Keratinocyte (primary cell): Measurements from ENCODE around the gene TTF1. TPM values are rescaled to one million over a fixed set of nuclear protein-coding genes. Genes with fewer than 3 reads are reported as not detected.

Source experiments
- DNase-seq: peaks from one replicate; pipeline ENCODE4 v3.0.0-alpha.2; 2011; ENCODE audit warnings: low read depth, missing footprints, low spot score
- FAIRE-seq: peaks from 2 replicates; lab custom pipeline; 2011; peaks lifted over from hg19 to GRCh38; lab: Jason Lieb, UNC
- H2AFZ ChIP-seq: 2 replicates; pipeline ENCODE4 v1.6.0; 2012; ENCODE audit warnings: low read length, control low read depth, inconsistent platforms; ENCODE audit not compliant: control insufficient read depth
- H3K27ac ChIP-seq: 2 replicates; pipeline ENCODE4 v1.5.1; 2011; ENCODE audit warnings: low read length; ENCODE audit not compliant: control insufficient read depth, insufficient read depth
- H3K27me3 ChIP-seq: 3 replicates; pipeline ENCODE4 v1.6.0; 2011; ENCODE audit warnings: low read length; ENCODE audit not compliant: control insufficient read depth, insufficient read depth; ENCODE audit errors: extremely low read depth
- H3K36me3 ChIP-seq, 2 experiments: 2 replicates in 1 of 2; 3 replicates in 1 of 2; pipeline ENCODE4 v1.5.1; 2011; ENCODE audit warnings: low read length in 2 of 2, mild to moderate bottlenecking in 1 of 2; ENCODE audit not compliant: control insufficient read depth in 2 of 2, insufficient read depth in 2 of 2; ENCODE audit errors: extremely low read depth in 1 of 2
- H3K4me1 ChIP-seq: 3 replicates; pipeline ENCODE4 v1.5.1; 2011; ENCODE audit warnings: low read length; ENCODE audit not compliant: control insufficient read depth, insufficient read depth; ENCODE audit errors: extremely low read depth
- H3K4me2 ChIP-seq: 3 replicates; pipeline ENCODE4 v1.6.0; 2011; ENCODE audit warnings: low read depth, low read length; ENCODE audit not compliant: control insufficient read depth, insufficient read depth; ENCODE audit errors: extremely low read depth
- H3K4me3 ChIP-seq, 3 experiments: fragments of 200-600 bp in 1 of 3; sonication (generic) in 1 of 3; 2 replicates in 2 of 3; 3 replicates in 1 of 3; pipeline ENCODE4 v1.5.1; 2011 to 2016; ENCODE audit warnings: low read length in 3 of 3, mild to moderate bottlenecking in 3 of 3, control low read depth in 2 of 3, inconsistent platforms in 1 of 3, low read depth in 1 of 3, mixed read lengths in 1 of 3, mixed run types in 1 of 3, moderate library complexity in 1 of 3; ENCODE audit not compliant: control insufficient read depth in 2 of 3, insufficient read depth in 2 of 3; ENCODE audit errors: extremely low read depth in 1 of 3
- H3K79me2 ChIP-seq: 2 replicates; pipeline ENCODE4 v1.6.0; 2012; ENCODE audit warnings: low read length; ENCODE audit not compliant: control insufficient read depth, insufficient read depth
- H3K9ac ChIP-seq: 3 replicates; pipeline ENCODE4 v1.6.0; 2011; ENCODE audit warnings: low read length; ENCODE audit not compliant: control insufficient read depth, insufficient read depth; ENCODE audit errors: extremely low read depth
- H3K9me1 ChIP-seq: 3 replicates; pipeline ENCODE4 v1.6.0; 2011; ENCODE audit warnings: low read length; ENCODE audit not compliant: control insufficient read depth, insufficient read depth; ENCODE audit errors: extremely low read depth
- H3K9me3 ChIP-seq: 2 replicates; pipeline ENCODE4 v1.5.1; 2012; ENCODE audit warnings: low read depth, low read length; ENCODE audit not compliant: control insufficient read depth
- H4K20me1 ChIP-seq: 3 replicates; pipeline ENCODE4 v1.6.0; 2011; ENCODE audit warnings: low read length; ENCODE audit not compliant: control insufficient read depth, insufficient read depth; ENCODE audit errors: extremely low read depth
- EZH2 ChIP-seq: IDR thresholded peaks from one replicate; pipeline ENCODE4 v1.6.1; 2012; ENCODE audit warnings: inconsistent platforms, mild to moderate bottlenecking, low read length, moderate library complexity
- dilution Hi-C: fragments of 300-500 bp; cut with MboI; formaldehyde crosslinking; loops from one replicate; pipeline ENCODE4 v1.7.0; 2020; ENCODE audit warnings: low sequenced_read_pairs; ENCODE audit not compliant: extremely low pct_ligation_motif_present
- polyA plus RNA-seq, 5 experiments: library from polyadenylated mRNA; depleted of rRNA in 3 of 5; stranded (reverse) in 3 of 5; stranded (forward) in 1 of 5; unstranded in 1 of 5; fragments of >200 nt; gene quantifications; 1 replicate in 1 of 5; 2 replicates in 3 of 5; 3 replicates in 1 of 5; pipeline versions ENCODE4 v1.2.1 to v1.2.3, GENCODE V29; 2011 to 2012; ENCODE audit warnings: missing spikeins in 2 of 5, low read depth in 1 of 5, low replicate concordance in 1 of 5
- TF ChIP-seq, protein P1 (sequence below), 3 experiments: IDR thresholded peaks in 1 of 3; conservative IDR thresholded peaks in 1 of 3; optimal IDR thresholded peaks in 1 of 3; 2 replicates in 2 of 3; 3 replicates in 1 of 3; pipeline versions ENCODE3 to v1.5.1; 2011; ENCODE audit warnings: low read length in 3 of 3, mild to moderate bottlenecking in 3 of 3, moderate library complexity in 2 of 3, control low read depth in 1 of 3, inconsistent platforms in 1 of 3; ENCODE audit not compliant: insufficient read depth in 2 of 3; ENCODE audit errors: extremely low read depth in 1 of 3

Gene TTF1
- polyA plus RNA-seq, 1 donor (not counting 4 experiments of a cell fraction or from before 2014, with no cell fraction given) = 7.2 TPM

- Histone ChIP-seq H2AFZ (no peak overlapping the region), H3K9me1 (no peaks in the 10 kb centered on the region), H3K79me2 (no peaks in the 10 kb centered on the region), H3K4me3 (no peak overlapping the region), H3K4me2 (no peak overlapping the region), H3K27ac (no peak overlapping the region), H3K36me3 (no peaks in the 10 kb centered on the region), H3K9me3 (no peaks in the 10 kb centered on the region), H3K4me1 (no peaks in the 10 kb centered on the region), H4K20me1 (no peaks in the 10 kb centered on the region), H3K27me3 (peaks cover 51% of the 10 kb centered on the region), H3K9ac (no peak overlapping the region)
- FAIRE-seq (no peak), DNase-seq (no peak)
- TF ChIP-seq EZH2 = no peak
- TF ChIP-seq, protein P1, sequence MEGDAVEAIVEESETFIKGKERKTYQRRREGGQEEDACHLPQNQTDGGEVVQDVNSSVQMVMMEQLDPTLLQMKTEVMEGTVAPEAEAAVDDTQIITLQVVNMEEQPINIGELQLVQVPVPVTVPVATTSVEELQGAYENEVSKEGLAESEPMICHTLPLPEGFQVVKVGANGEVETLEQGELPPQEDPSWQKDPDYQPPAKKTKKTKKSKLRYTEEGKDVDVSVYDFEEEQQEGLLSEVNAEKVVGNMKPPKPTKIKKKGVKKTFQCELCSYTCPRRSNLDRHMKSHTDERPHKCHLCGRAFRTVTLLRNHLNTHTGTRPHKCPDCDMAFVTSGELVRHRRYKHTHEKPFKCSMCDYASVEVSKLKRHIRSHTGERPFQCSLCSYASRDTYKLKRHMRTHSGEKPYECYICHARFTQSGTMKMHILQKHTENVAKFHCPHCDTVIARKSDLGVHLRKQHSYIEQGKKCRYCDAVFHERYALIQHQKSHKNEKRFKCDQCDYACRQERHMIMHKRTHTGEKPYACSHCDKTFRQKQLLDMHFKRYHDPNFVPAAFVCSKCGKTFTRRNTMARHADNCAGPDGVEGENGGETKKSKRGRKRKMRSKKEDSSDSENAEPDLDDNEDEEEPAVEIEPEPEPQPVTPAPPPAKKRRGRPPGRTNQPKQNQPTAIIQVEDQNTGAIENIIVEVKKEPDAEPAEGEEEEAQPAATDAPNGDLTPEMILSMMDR (optimal IDR thresholded peaks at IDR 0.05 in 1 of 3, IDR thresholded peaks at IDR 0.05 in 1 of 3, conservative IDR thresholded peaks at IDR 0.05 in 1 of 3; ENCODE audit: extremely low read depth in 1 of 3, insufficient read depth in 2 of 3, low read length in 3 of 3) = no peak
- dilution Hi-C loops = no loop called here
These were observed 15.9 kb upstream of the TTF1 start for GRCh38 chr9:132422574-132422973.

DNA sequence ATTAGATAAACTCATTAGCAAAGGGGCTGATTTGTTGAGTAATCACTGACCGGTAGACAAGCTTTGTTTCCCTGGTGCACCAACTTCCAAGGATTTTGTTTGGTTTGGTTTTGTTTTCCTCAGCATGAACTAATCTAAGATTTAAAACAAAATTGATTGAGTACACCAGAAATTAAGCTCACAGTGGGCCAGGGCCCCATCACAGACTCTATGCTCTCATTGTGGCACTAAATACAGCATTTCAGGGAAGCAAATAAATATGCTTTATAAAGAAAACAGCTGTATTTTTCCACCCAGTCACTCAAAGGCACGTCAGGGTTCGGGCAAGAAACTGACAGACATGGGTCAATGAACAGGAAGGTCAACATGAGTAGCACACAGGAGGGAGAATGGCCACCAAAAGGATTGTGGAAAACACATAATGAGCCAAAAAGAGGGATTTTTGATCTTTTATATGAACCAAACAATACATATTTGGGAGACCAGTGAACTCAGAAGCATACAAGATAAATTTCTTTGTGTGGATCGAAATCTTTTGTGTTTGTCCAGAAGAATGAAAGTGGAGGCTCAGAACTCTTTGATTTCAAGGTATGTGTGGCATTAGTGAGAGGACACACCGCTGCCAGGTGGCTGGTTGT is 12.2 kb upstream of the TTF1 start:
- Histone ChIP-seq H4K20me1 (no peaks in the 10 kb centered on the region), H3K9me3 (no peaks in the 10 kb centered on the region), H3K27ac (no peak overlapping the region), H3K36me3 (no peaks in the 10 kb centered on the region), H3K27me3 (peaks cover 39% of the 10 kb centered on the region), H2AFZ (no peak overlapping the region), H3K9ac (no peak overlapping the region), H3K9me1 (no peaks in the 10 kb centered on the region), H3K4me1 (no peaks in the 10 kb centered on the region), H3K4me3 (no peak overlapping the region), H3K4me2 (no peak overlapping the region), H3K79me2 (no peaks in the 10 kb centered on the region)
- dilution Hi-C loops = no loop called here
- no peak for DNase-seq
- TF ChIP-seq, protein P1 (optimal IDR thresholded peaks at IDR 0.05 in 1 of 3, IDR thresholded peaks at IDR 0.05 in 1 of 3, conservative IDR thresholded peaks at IDR 0.05 in 1 of 3; ENCODE audit: extremely low read depth in 1 of 3, insufficient read depth in 2 of 3, low read length in 3 of 3) = no peak
- TF ChIP-seq EZH2 = no peak
- no peak for FAIRE-seq
